ENCODE results near the gene FLOT2.
"Not testable (repeated sequence)": the region's sequence is repeated elsewhere in the genome, so short reads cannot be mapped to it uniquely, and the experiment has no call there.

The FLOT2 gene

GRCh38 chr17:28940675-28941074, 43.1 kb upstream of the FLOT2 start:
- DNase-seq (ENCODE audit: insufficient read length, low spot score): no peak
- FAIRE-seq: no peak
- no peak for TF ChIP-seq CTCF (IDR thresholded peaks at IDR 0.05; ENCODE audit: insufficient read depth, missing control alignments)

DNA sequence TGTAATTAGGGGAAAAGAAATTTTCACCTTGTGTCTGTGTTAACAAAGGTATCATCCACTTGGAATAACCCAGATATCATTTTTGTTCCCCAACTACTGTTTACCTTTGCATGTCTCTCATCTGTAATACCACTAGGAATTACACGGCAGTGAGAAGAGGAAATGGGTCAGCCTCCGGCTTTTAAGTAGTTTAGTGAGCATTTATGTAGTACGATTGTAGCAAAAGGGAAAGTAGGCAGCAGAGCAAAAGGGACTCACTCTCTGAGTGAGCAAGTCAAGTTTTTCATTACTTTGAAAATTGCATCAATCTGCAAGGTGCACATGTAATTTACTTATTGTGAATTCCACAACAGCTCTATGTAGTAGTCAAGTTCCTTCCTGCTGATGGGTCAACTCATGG, 42.6 kb upstream of the FLOT2 start:
- no peak for DNase-seq (ENCODE audit: insufficient read length, low spot score)
- FAIRE-seq: no peak
- TF ChIP-seq CTCF (IDR thresholded peaks at IDR 0.05; ENCODE audit: insufficient read depth, missing control alignments): no peak

- FAIRE-seq: no peak
- TF ChIP-seq CTCF (IDR thresholded peaks at IDR 0.05; ENCODE audit: insufficient read depth, missing control alignments): no peak
These were observed 41.0 kb upstream of the FLOT2 start for GRCh38 chr17:28938552-28938951.

DNA sequence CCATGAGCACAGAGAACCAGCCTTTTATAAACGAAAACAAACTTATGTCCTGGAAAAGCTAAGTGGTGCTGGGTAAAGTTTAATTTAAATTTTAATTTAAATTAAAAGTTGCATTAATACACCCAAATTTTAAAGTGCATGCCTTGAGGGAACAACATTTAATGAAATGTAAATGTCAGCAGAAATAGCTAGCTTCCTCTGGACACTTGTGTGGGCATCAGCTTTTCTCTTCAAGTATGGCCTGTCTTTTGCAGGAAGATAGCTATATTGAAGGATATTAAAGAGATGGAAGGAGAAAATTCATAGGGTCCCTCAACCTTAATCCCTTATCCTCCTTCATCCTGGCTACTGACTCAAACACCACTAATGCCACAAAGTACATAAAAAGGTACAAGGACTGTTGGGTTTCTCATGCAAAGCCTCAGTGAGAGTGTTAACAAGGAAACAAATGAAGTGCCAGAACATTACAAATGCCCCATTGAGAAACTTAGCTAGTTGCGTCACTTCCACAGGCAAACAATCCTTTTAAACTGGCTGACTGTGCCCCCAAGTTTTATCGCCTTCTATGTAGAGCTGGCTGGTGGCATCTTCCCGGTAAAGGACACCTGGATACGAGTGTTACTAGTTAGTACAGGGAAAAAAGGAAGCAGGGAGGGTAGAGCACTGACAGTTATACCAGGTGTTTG, 39.7 kb upstream of the FLOT2 start:
- TF ChIP-seq CTCF (IDR thresholded peaks at IDR 0.05; ENCODE audit: insufficient read depth, missing control alignments): no peak
- FAIRE-seq: no peak
- no peak for DNase-seq (ENCODE audit: insufficient read length, low spot score)

More at GRCh38 chr17:28938552-28938951, 41.0 kb upstream of the FLOT2 start:
- DNase-seq (ENCODE audit: insufficient read length, low spot score): no peak

GRCh38 chr17:28935744-28936460, 38.4 kb upstream of the FLOT2 start:
- no peak for TF ChIP-seq CTCF (IDR thresholded peaks at IDR 0.05; ENCODE audit: insufficient read depth, missing control alignments)
- DNase-seq (ENCODE audit: insufficient read length, low spot score) (no peak), FAIRE-seq (no peak)

DNA sequence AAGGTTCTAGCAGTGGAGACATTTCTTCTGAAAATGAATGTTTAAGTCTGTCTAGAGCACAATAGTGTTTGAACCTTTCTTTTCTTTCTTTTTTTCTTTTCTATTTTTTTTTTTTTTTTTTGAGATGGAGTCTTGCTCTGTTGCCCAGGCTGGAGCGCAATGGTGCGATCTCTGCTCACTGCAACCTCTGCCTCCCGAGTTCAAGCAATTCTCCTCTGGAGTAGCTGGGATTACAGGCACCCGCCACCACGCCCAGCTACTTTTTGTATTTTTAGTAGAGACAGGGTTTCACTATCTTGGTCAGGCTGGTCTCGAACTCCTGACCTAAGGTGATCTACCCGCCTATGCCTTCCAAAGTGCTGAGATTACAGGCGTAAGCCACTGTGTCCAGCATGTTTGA, 37.0 kb upstream of the FLOT2 start:
- not testable (repeated sequence) for FAIRE-seq; DNase-seq (ENCODE audit: insufficient read length, low spot score)

DNA sequence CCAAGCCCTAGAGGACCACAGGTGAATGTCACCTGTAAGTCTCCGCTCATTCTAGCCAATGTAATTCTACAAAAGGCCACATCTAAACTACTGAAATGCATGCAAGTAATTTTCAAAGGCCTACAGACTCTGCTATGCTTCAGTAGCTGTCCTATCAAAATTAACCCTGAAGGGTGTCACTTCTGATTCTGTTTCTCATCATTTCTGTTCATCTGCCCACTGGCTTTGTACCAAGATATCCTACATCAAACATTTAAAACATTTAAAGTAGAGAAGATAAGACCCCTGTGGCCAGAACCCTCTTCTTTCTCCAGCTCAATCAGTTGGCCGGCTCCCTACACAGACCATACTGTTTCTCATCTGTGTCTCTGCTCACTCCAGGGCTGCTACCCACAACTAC, 32.3 kb upstream of the FLOT2 start:
- no peak for TF ChIP-seq CTCF (IDR thresholded peaks at IDR 0.05; ENCODE audit: insufficient read depth, missing control alignments)
- no peak for DNase-seq (ENCODE audit: insufficient read length, low spot score)
- no peak for FAIRE-seq

All from D721Med (cell line).